K562 (cell line): ENCODE data around the gene C10orf105. TPM values are rescaled to one million over a fixed set of nuclear protein-coding genes. Genes with fewer than 3 reads are reported as not detected.

ENCODE experiments used
- ATAC-seq: fragments of 200-7000 bp; cut with Tn5 transposase; 3 replicates; pipeline ENCODE4 v1.9.1; 2020; ENCODE audit warnings: moderate library complexity
- BruUV-seq: library from RNA; stranded (reverse); fragments of 400-500 nt; replicated peaks from 2 replicates; lab custom pipeline; 2021; lab: Mats Ljungman, UMichigan
- CTCF ChIA-PET: fragments of 300-600 bp; formaldehyde crosslinking; extraction: SDS; loops from one replicate; lab custom pipeline; 2021; ENCODE audit warnings: low intra/inter-chr PET ratio; lab: Yijun Ruan, JAX
- POLR2A ChIA-PET: fragments of 300-600, 350-650 bp; sonication (Branson Sonifier 250); formaldehyde crosslinking; extraction: SDS; loops from one replicate; lab custom pipeline; 2021; ENCODE audit warnings: antibody characterized with exemption, inconsistent platforms; lab: Yijun Ruan, JAX
- DNase-seq, 4 experiments: peaks; one replicate each; pipeline versions ENCODE4 v3.0.0 to v3.0.0-alpha.2; 2011 to 2018; ENCODE audit warnings: low spot score in 3 of 4, mixed read lengths in 3 of 4; ENCODE audit errors: extremely low read depth in 1 of 4
- FAIRE-seq: peaks from 2 replicates; lab custom pipeline; 2011; peaks lifted over from hg19 to GRCh38; lab: Jason Lieb, UNC
- H2AFZ ChIP-seq: 2 replicates; pipeline ENCODE4 v1.6.0; 2011; ENCODE audit warnings: low read depth, low read length, control low read depth, inconsistent platforms
- H3K27ac ChIP-seq: fragments of 200-600 bp; 3 replicates; pipeline ENCODE4 v1.8.0; 2011; ENCODE audit warnings: low read depth, mild to moderate bottlenecking, control low read depth, inconsistent platforms, low read length, moderate library complexity, mixed read lengths; ENCODE audit errors: extremely low read depth
- H3K27me3 ChIP-seq, 2 experiments: fragments of 300-600 bp in 1 of 2; 2 replicates in 1 of 2; 3 replicates in 1 of 2; pipeline versions ENCODE4 v1.6.0 to v1.8.0; 2011; ENCODE audit warnings: inconsistent platforms in 2 of 2, low read length in 2 of 2, mild to moderate bottlenecking in 1 of 2, mixed read lengths in 1 of 2, moderate library complexity in 1 of 2; ENCODE audit not compliant: control insufficient read depth in 2 of 2, insufficient read depth in 2 of 2
- H3K36me3 ChIP-seq: fragments of 300-600 bp; 3 replicates; pipeline ENCODE4 v1.8.0; 2011; ENCODE audit warnings: mild to moderate bottlenecking, low read length, inconsistent platforms; ENCODE audit not compliant: control insufficient read depth, insufficient read depth
- H3K4me1 ChIP-seq, 2 experiments: fragments of 200-600 bp in 1 of 2; replicated peaks in 1 of 2; 2 replicates in 1 of 2; 3 replicates in 1 of 2; pipeline versions ENCODE4 v1.5.1 to v1.8.0; 2011; ENCODE audit warnings: inconsistent platforms in 2 of 2, low read length in 2 of 2, mild to moderate bottlenecking in 1 of 2, mixed read lengths in 1 of 2, moderate library complexity in 1 of 2; ENCODE audit not compliant: control insufficient read depth in 2 of 2, insufficient read depth in 2 of 2
- H3K4me2 ChIP-seq: 2 replicates; pipeline ENCODE4 v1.6.1; 2011; ENCODE audit warnings: low read length, control low read depth, inconsistent platforms, mixed read lengths; ENCODE audit not compliant: insufficient read depth
- H3K4me3 ChIP-seq: fragments of 200-600 bp; sonication (generic), shearing (Covaris generic); 2 replicates; pipeline ENCODE4 v1.5.1; 2016; ENCODE audit warnings: control low read depth, inconsistent platforms
- H3K79me2 ChIP-seq: fragments of 200-600 bp; 3 replicates; pipeline ENCODE4 v1.8.0; 2011; ENCODE audit warnings: low read length, inconsistent platforms; ENCODE audit not compliant: control insufficient read depth, insufficient read depth
- H3K9ac ChIP-seq, 2 experiments: 2 replicates each; pipeline versions ENCODE4 v1.6.0 to v1.6.1; 2011; ENCODE audit warnings: low read depth in 2 of 2, low read length in 2 of 2, control low read depth in 1 of 2, inconsistent platforms in 1 of 2, mild to moderate bottlenecking in 1 of 2, mixed read lengths in 1 of 2; ENCODE audit not compliant: insufficient read depth in 1 of 2
- H3K9me1 ChIP-seq: one replicate; pipeline ENCODE4 v1.6.0; 2011; ENCODE audit warnings: inconsistent platforms, mild to moderate bottlenecking, low read length, moderate library complexity; ENCODE audit not compliant: control insufficient read depth, insufficient read depth
- H3K9me3 ChIP-seq: replicated peaks from 2 replicates; pipeline ENCODE4 v1.5.1; 2011; ENCODE audit warnings: low read depth, low read length, inconsistent platforms; ENCODE audit not compliant: control insufficient read depth, insufficient read depth
- H4K20me1 ChIP-seq: replicated peaks from 2 replicates; pipeline ENCODE4 v1.6.1; 2011; ENCODE audit warnings: low read length, inconsistent platforms, mixed read lengths; ENCODE audit not compliant: control insufficient read depth, insufficient read depth
- BRCA1 ChIP-seq, 2 experiments: fragments of 450-650 bp in 1 of 2; sonication (generic) in 1 of 2; formaldehyde crosslinking in 1 of 2; IDR thresholded peaks; 2 replicates each; pipeline versions ENCODE4 v1.5.0 to v1.6.1; 2017 to 2020; ENCODE audit warnings: mild to moderate bottlenecking in 1 of 2, missing genetic modification reagents in 1 of 2
- CCAR2 ChIP-seq: fragments of 200-400 bp; formaldehyde crosslinking; IDR thresholded peaks from 2 replicates; pipeline ENCODE4 v1.6.1; 2017; ENCODE audit warnings: mild to moderate bottlenecking, low read depth, low read length
- E2F1 ChIP-seq: sonication (generic); formaldehyde crosslinking; IDR thresholded peaks from 2 replicates; pipeline ENCODE4 v1.8.1; 2023; ENCODE audit warnings: mild to moderate bottlenecking, missing genetic modification reagents, moderate library complexity
- FOSL1 ChIP-seq: fragments of 200-800 bp; sonication (Bioruptor generic); conservative IDR thresholded peaks from 2 replicates; pipeline ENCODE4 v1.6.1; 2016; ENCODE audit warnings: missing genetic modification characterization, missing compliant biosample characterization
- GTF2A2 ChIP-seq: IDR thresholded peaks from 2 replicates; pipeline ENCODE4 v1.6.1; 2016; ENCODE audit warnings: mild to moderate bottlenecking, missing genetic modification characterization, missing compliant biosample characterization
- MAFK ChIP-seq: IDR thresholded peaks from 2 replicates; pipeline ENCODE4 v1.6.1; 2011; ENCODE audit warnings: low read length, improper control_type of control experiment
- MYC ChIP-seq, 2 experiments: fragments of 250-450 bp in 1 of 2; sonication (Bioruptor Pico) in 1 of 2; IDR thresholded peaks; 2 replicates each; pipeline versions ENCODE4 v1.5.1 to v1.6.1; 2012 to 2021; ENCODE audit warnings: low read depth in 2 of 2, borderline replicate concordance in 1 of 2, improper control_type of control experiment in 1 of 2, low read length in 1 of 2, mild to moderate bottlenecking in 1 of 2, moderate library complexity in 1 of 2
- POLR3A ChIP-seq: IDR thresholded peaks from 2 replicates; pipeline ENCODE4 v1.6.1; 2011; ENCODE audit warnings: borderline replicate concordance, mild to moderate bottlenecking, moderate library complexity; ENCODE audit not compliant: insufficient read length, insufficient read depth; ENCODE audit errors: extremely low read depth
- POU5F1 ChIP-seq: fragments of 150-350 bp; IDR thresholded peaks from 2 replicates; pipeline ENCODE4 v1.6.1; 2014; ENCODE audit warnings: borderline replicate concordance, low read length, low read depth, mild to moderate bottlenecking; ENCODE audit not compliant: partially characterized antibody
- PTTG1 ChIP-seq: fragments of 450-650 bp; IDR thresholded peaks from 2 replicates; pipeline ENCODE4 v1.6.1; 2016; ENCODE audit warnings: low read depth, mild to moderate bottlenecking, missing genetic modification characterization, missing compliant biosample characterization
- SPI1 ChIP-seq: IDR thresholded peaks from 2 replicates; pipeline ENCODE4 v1.6.1; 2011; ENCODE audit warnings: low read depth, low read length, control low read depth, borderline replicate concordance
- ZNF644 ChIP-seq: fragments of 200-800 bp; sonication (Bioruptor generic); IDR thresholded peaks from 2 replicates; pipeline ENCODE4 v1.6.1; 2016; ENCODE audit warnings: low read depth, missing genetic modification characterization, missing compliant biosample characterization
- ZNF655 ChIP-seq: fragments of 250-450 bp; sonication (Bioruptor Pico); IDR thresholded peaks from 2 replicates; pipeline ENCODE4 v1.5.0; 2021
- WGBS: fragments of 100-300 bp; shearing (Covaris generic); methylation state at CpG from one replicate; pipeline ENCODE4 v1.1.6; 2016; ENCODE audit warnings: low coverage, mixed read lengths; ENCODE audit not compliant: insufficient coverage; ENCODE audit errors: missing lambda C conversion rate; 5-methylcytosine and 5-hydroxymethylcytosine counted together
- in situ Hi-C: fragments of 300-500 bp; cut with MboI; formaldehyde crosslinking; loops from 4 replicates; pipeline ENCODE4 v1.15.0; 2018; ENCODE audit warnings: inconsistent platforms, mixed read lengths
- intact Hi-C: fragments of 100-400 bp; cut with micrococcal nuclease; formaldehyde crosslinking; loops from 2 replicates; pipeline ENCODE4 v1.14.2; 2022
- polyA plus RNA-seq, 8 experiments: library from polyadenylated mRNA; depleted of rRNA in 4 of 8; stranded (reverse) in 5 of 8; unstranded in 3 of 8; fragments of >200 nt; fragmentation: Nextera tagmentation in 2 of 8; fragmentation: Illumina TruSeq in 1 of 8; extraction: Ambion mirVana in 2 of 8; extraction: Trizol in 1 of 8; gene quantifications; 2 replicates each; pipeline versions ENCODE4 v1.2.1 to v1.2.3, GENCODE V29; 2011 to 2014; ENCODE audit warnings: inconsistent platforms in 1 of 8, missing spikeins in 1 of 8
- total RNA-seq, 7 experiments: library from RNA; depleted of rRNA in 6 of 7; stranded (reverse); fragments of >200 nt in 6 of 7; fragmentation: Illumina TruSeq in 2 of 7; extraction: Trizol in 2 of 7; gene quantifications; 2 replicates each; pipeline versions ENCODE4 v1.2.1 to v1.2.3, GENCODE V29; 2011 to 2021; ENCODE audit warnings: low replicate concordance in 1 of 7

The C10orf105 gene
- total and polyA plus RNA-seq, 9 of the 15 experiments (the other 6 are each of a cell fraction or from before 2014, with no cell fraction given) = 0.03 to 0.25 (median 0.04) TPM; not detected in 3

- DNase-seq = no peak
- POLR2A ChIA-PET = interaction anchor here (0.7 to 1.6 kb wide), 3 partner anchors 10 to 82 kb away, joined by 3 read pairs; no protein-coding TSS in a partner anchor
- Histone ChIP-seq H3K9ac (peak overlapping the region in 1 of 2 experiments; percentile 31; a peak in 1 of 4 replicates), H3K4me2 (no peak overlapping the region), H2AFZ (peak overlapping the region; percentile 23), H3K4me1 (peaks cover 27 to 38% of the 10 kb centered on the region in 2 experiments), H3K9me1 (no peaks in the 10 kb centered on the region), H4K20me1 (no peaks in the 10 kb centered on the region), H3K36me3 (no peaks in the 10 kb centered on the region), H3K27me3 (no peaks in the 10 kb centered on the region), H3K79me2 (no peaks in the 10 kb centered on the region), H3K9me3 (no peaks in the 10 kb centered on the region), H3K27ac (no peak overlapping the region), H3K4me3 (no peak overlapping the region)
- no peak for TF ChIP-seq ZNF644 (tag)
- no peak for TF ChIP-seq POLR3A
- no peak for TF ChIP-seq BRCA1 (IDR thresholded peaks at IDR 0.05)
- TF ChIP-seq BRCA1 (CRISPR knock-in tag; IDR thresholded peaks at IDR 0.05) = no peak
- no peak for TF ChIP-seq FOSL1 (tag)
- no peak for TF ChIP-seq PTTG1 (tag)
- TF ChIP-seq ZNF655 (CRISPR knock-in tag) = no peak
- no peak for TF ChIP-seq E2F1 (CRISPR knock-in tag)
- no peak for TF ChIP-seq GTF2A2 (tag)
- no peak for TF ChIP-seq SPI1
- TF ChIP-seq CCAR2 = no peak
- no peak for TF ChIP-seq MAFK
- no peak for TF ChIP-seq POU5F1
- no peak for TF ChIP-seq MYC (IDR thresholded peaks at IDR 0.05; ENCODE audit: low read depth, low read length)
- no peak for TF ChIP-seq MYC (CRISPR knock-in tag; IDR thresholded peaks at IDR 0.05; ENCODE audit: borderline replicate concordance, low read depth)
- intact Hi-C loops = no loop called here
- ATAC-seq = no peak
- BruUV-seq = no TSS peak
- in situ Hi-C loops = no loop called here
- CTCF ChIA-PET = no interaction called here
- FAIRE-seq = no peak
- WGBS = 41% methylated on average over 11 of the region's 11 CpGs
Measured at GRCh38 chr10:71723311-71723710, 3.7 kb upstream of the C10orf105 start.
